BJ (cell line): ENCODE measurements around the gene SOST. TPM values are rescaled to one million over a fixed set of nuclear protein-coding genes. Genes with fewer than 3 reads are reported as not detected.

Experiments used
- CTCF ChIA-PET: fragments of 350-600 bp; formaldehyde crosslinking; extraction: SDS; loops from one replicate; lab custom pipeline; 2021; ENCODE audit warnings: antibody characterized with exemption, inconsistent platforms; lab: Yijun Ruan, JAX
- POLR2A ChIA-PET: fragments of 300-600 bp; sonication (Branson Sonifier 250); formaldehyde crosslinking; extraction: SDS; loops from one replicate; lab custom pipeline; 2021; ENCODE audit warnings: antibody characterized with exemption; lab: Charles Lee
- DNase-seq: peaks from one replicate; pipeline ENCODE4 v3.0.0-alpha.2; 2011; ENCODE audit warnings: low read depth
- H3K27me3 ChIP-seq: 2 replicates; pipeline ENCODE4 v1.6.0; 2011; ENCODE audit warnings: low read length; ENCODE audit not compliant: control insufficient read depth, insufficient read depth
- H3K36me3 ChIP-seq: 2 replicates; pipeline ENCODE4 v1.5.1; 2011; ENCODE audit warnings: low read length; ENCODE audit not compliant: control insufficient read depth, insufficient read depth
- H3K4me3 ChIP-seq: 2 replicates; pipeline ENCODE4 v1.5.1; 2011; ENCODE audit warnings: low read depth, mild to moderate bottlenecking, control low read depth, low read length
- polyA plus RNA-seq: library from polyadenylated mRNA; depleted of rRNA; stranded (reverse); fragments of >200 nt; gene quantifications from 2 replicates; pipeline ENCODE4 v1.2.3, GENCODE V29; 2011
- TF ChIP-seq, protein P1 (sequence below): IDR thresholded peaks from 2 replicates; pipeline ENCODE4 v1.5.1; 2011; ENCODE audit warnings: low read depth, mild to moderate bottlenecking, control low read depth, inconsistent platforms, low read length, moderate library complexity; ENCODE audit not compliant: insufficient read depth

SOST gene
- polyA plus RNA-seq, 1 experiment, result not detected

- TF ChIP-seq, protein P1, sequence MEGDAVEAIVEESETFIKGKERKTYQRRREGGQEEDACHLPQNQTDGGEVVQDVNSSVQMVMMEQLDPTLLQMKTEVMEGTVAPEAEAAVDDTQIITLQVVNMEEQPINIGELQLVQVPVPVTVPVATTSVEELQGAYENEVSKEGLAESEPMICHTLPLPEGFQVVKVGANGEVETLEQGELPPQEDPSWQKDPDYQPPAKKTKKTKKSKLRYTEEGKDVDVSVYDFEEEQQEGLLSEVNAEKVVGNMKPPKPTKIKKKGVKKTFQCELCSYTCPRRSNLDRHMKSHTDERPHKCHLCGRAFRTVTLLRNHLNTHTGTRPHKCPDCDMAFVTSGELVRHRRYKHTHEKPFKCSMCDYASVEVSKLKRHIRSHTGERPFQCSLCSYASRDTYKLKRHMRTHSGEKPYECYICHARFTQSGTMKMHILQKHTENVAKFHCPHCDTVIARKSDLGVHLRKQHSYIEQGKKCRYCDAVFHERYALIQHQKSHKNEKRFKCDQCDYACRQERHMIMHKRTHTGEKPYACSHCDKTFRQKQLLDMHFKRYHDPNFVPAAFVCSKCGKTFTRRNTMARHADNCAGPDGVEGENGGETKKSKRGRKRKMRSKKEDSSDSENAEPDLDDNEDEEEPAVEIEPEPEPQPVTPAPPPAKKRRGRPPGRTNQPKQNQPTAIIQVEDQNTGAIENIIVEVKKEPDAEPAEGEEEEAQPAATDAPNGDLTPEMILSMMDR, result no peak
These were observed 30.9 kb upstream of the SOST start for GRCh38 chr17:43789482-43789881.

DNA sequence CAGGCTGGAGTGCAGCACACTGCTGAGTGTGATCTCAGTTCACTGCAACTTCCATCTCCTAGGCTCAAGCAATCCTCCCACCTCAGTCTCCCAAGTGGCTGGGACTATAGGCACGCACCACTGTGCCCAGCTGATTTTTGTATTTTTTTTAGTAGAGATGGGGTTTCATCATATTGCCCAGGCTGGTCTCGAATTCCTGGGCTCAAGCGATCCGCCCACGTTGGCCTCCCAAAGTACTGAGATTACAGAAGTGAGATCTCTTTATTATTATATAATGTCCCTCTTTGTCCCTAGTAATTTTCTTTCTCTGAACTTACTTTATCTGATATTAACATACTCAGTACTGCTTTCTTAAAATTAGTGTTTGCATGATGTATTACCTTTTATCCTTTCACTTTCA is 29.9 kb upstream of the SOST start:
- H3K36me3 ChIP-seq, result no peaks in the 10 kb centered on the region
- CTCF ChIA-PET, result interaction anchor here (1.7 kb wide), 1 partner anchor 57 kb away, joined by 5 read pairs; no protein-coding TSS in a partner anchor
- H3K4me3 ChIP-seq, result no peak overlapping the region
- H3K27me3 ChIP-seq, result peaks cover 7% of the 10 kb centered on the region
- POLR2A ChIA-PET, result no interaction called here
- TF ChIP-seq, protein P1, result no peak
- no peak for DNase-seq

More at GRCh38 chr17:43789482-43789881, 30.9 kb upstream of the SOST start:
- Histone ChIP-seq H3K36me3 (no peaks in the 10 kb centered on the region), H3K4me3 (no peak overlapping the region), H3K27me3 (peaks cover 7% of the 10 kb centered on the region)
- ChIA-PET POLR2A (no interaction called here), CTCF (interaction anchor here (0.9 to 2.2 kb wide), 2 partner anchors 57 to 66 kb away, joined by 5 to 13 read pairs; partner anchors contain the start of gene CD300LG)
- no peak for DNase-seq

GRCh38 chr17:43787728-43788127 is 29.1 kb upstream of the SOST start:
- DNase-seq, result no peak
- CTCF ChIA-PET, result interaction anchor here (1.7 kb wide), 1 partner anchor 58 kb away, joined by 5 read pairs; no protein-coding TSS in a partner anchor
- Histone ChIP-seq H3K36me3 (no peaks in the 10 kb centered on the region), H3K27me3 (peaks cover 7% of the 10 kb centered on the region), H3K4me3 (no peak overlapping the region)
- TF ChIP-seq, protein P1, result no peak
- POLR2A ChIA-PET, result interaction anchor here (0.8 kb wide), 1 partner anchor 1055 kb away, joined by 4 read pairs; no protein-coding TSS in a partner anchor

- DNase-seq, result peak; percentile 42
- TF ChIP-seq, protein P1, result no peak
- Histone ChIP-seq H3K27me3 (peaks cover 12% of the 10 kb centered on the region), H3K4me3 (no peak overlapping the region), H3K36me3 (no peaks in the 10 kb centered on the region)
- POLR2A ChIA-PET, result no interaction called here
- CTCF ChIA-PET, result interaction anchor here (1.1 kb wide), 1 partner anchor 24 kb away, joined by 3 read pairs; no protein-coding TSS in a partner anchor
These were observed 26.1 kb upstream of the SOST start for GRCh38 chr17:43784628-43785101.

DNA sequence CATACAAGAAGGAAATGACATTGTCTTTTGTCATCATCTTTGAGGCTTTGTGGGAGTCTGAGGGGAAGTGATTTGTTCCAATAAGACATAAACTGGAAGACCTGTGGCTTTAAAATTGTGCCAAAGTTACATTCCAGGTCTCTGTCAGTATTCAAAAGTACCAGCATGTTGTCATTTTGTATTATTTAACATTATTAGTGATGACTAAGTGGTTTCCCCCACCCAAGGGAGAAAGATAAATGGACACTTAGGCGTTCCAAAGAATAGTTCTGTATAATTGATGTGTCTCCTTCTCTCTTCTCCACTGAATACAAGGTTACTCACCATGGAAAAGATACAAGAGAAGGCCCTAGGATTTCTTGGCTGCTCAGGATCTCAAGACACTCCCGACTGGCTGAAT is 25.5 kb upstream of the SOST start:
- ChIA-PET CTCF (no interaction called here), POLR2A (no interaction called here)
- Histone ChIP-seq H3K4me3 (no peak overlapping the region), H3K36me3 (no peaks in the 10 kb centered on the region), H3K27me3 (peaks cover 13% of the 10 kb centered on the region)
- TF ChIP-seq, protein P1, result no peak
- DNase-seq, result peak; percentile 27
